GM12874 (cell line): Measurements from ENCODE around the gene OTUD7B.

Experiments used
- TF ChIP-seq, protein P1 (sequence below): IDR thresholded peaks from 2 replicates; pipeline ENCODE4 v1.5.1; 2011; ENCODE audit warnings: low read depth, mild to moderate bottlenecking, control low read depth, low read length, moderate library complexity; ENCODE audit not compliant: insufficient read depth

Gene OTUD7B

DNA sequence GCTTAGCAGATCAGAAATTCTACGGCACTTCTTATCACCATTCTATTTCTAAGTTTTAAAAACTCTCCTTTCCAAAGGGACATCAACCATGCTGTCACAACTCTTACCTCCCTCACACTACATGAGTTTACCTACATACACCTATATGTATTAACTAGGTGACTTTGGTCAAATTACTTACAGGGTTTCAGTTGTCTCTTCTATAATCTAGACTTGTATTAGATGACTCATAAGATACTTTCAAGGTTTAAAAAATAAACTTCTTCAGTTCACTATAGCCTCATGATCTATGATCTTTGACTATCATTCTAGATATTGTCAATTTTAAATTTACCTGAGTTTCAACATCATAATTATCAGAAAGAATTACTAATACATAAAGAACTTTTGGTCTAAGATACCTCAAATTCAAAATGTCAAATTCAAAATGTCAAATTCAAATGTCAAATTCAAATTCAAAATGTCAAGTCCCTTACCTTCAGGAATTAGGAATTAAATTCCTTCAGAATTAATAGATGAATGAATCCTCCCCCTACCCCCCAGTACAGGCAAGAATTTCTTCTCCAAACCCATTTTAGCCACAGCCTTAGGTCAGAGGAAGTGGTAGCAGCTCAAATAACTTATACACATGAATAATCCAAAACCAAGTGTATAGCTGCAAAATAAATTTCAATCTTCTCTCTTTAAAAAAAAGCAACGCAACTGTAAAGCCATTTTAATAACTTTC lies 31.1 kb downstream of the OTUD7B start:
- TF ChIP-seq, protein P1, sequence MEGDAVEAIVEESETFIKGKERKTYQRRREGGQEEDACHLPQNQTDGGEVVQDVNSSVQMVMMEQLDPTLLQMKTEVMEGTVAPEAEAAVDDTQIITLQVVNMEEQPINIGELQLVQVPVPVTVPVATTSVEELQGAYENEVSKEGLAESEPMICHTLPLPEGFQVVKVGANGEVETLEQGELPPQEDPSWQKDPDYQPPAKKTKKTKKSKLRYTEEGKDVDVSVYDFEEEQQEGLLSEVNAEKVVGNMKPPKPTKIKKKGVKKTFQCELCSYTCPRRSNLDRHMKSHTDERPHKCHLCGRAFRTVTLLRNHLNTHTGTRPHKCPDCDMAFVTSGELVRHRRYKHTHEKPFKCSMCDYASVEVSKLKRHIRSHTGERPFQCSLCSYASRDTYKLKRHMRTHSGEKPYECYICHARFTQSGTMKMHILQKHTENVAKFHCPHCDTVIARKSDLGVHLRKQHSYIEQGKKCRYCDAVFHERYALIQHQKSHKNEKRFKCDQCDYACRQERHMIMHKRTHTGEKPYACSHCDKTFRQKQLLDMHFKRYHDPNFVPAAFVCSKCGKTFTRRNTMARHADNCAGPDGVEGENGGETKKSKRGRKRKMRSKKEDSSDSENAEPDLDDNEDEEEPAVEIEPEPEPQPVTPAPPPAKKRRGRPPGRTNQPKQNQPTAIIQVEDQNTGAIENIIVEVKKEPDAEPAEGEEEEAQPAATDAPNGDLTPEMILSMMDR = no peak

DNA sequence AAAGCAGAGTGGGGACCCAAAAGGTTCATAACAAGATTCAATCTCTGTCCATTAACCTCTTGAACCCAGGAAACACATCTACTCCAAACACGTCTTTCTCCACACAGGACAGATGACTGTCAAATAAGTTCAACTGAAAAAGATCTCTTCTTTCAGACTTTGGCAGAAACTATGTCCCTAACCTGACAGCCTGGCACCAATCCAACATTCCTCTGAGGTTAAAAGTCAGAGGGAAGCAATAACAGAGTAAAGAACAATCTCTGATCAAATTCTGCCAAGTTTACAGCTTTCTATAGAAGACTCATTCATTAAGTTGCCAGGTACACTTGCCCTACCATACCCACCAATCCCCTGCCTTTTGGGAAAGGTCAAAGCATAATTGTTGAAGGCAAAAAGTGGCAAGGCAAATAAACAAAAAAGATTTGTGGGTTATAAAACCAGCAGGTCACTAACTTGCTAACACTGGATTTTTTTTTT lies 31.9 kb downstream of the OTUD7B start:
- TF ChIP-seq, protein P1 = no peak

DNA sequence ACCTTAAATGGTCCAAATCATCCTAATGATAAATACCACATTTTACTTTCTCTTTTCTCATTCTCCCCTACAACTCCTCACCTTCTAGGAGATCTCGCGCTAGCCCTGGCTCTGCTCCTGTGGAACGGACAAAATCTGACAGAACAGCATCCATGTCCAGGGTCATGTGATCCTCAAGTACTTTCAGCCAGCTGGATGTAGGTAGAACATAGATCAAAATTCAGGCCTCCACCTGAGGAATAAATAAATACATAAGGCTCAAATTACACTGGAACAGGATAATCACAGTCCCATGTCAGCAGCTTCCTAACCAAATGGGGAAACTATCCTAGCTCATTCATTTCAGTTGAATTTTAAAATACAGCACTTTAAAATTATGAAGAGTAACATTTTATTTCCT lies 33.2 kb downstream of the OTUD7B start:
- TF ChIP-seq, protein P1 = no peak

DNA sequence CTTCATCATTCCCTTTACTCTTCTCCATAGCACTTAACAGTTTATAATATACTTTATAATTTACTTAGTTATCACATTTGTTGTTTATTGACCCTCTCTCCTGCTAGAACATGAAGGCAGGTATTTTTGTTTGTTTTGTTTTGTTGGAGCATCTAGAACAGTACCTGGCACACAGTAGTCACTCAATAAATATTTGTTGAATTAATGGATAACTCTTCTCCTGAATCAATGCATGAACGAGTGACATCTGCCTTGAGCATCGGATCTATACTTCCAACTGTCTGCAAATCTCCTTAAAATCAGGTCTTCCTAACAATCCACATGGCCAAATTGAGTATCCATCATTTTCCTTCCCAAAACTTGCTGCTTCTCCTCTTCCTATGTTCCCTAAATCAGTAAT lies 38.0 kb downstream of the OTUD7B start:
- TF ChIP-seq, protein P1 = no peak

DNA sequence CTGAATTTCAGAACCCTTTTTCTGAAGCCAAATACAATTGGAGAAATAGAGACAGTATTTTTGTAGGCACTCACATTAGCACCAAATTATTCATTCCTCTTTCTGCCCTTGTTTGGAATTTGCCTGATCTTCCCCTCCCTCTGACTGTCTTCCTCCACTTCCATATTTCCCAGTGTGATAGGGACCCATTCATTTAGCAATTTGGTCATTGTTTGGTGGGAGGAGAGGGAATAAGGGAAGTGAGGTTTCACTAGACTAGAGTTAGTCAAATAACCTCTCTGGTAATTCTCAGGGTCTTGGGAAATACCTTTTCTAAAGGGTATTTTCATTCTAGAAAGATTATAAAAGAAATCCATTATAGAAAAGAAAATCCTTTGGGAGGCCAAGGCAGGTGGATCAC lies 42.9 kb downstream of the OTUD7B start:
- TF ChIP-seq, protein P1 = no peak

DNA sequence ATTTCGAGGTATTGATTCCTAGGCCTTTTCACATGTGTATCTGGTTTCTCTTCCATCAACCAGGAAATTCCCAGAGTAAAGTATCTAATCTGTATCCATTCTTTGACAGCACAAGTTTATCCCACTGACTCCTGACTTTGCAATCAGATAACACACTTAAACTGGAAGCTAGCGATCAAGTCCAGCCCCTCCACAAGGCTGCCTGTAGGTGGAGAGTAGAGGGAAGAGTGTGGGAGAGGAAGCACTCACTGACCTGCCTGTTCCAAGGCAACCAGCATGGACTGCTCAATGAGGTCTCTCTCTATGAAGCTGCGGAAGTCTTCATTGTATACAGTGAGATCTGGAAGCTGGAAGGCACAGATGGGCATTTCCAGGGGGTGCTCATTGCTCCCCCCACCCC lies 43.5 kb downstream of the OTUD7B start:
- TF ChIP-seq, protein P1 = no peak

DNA sequence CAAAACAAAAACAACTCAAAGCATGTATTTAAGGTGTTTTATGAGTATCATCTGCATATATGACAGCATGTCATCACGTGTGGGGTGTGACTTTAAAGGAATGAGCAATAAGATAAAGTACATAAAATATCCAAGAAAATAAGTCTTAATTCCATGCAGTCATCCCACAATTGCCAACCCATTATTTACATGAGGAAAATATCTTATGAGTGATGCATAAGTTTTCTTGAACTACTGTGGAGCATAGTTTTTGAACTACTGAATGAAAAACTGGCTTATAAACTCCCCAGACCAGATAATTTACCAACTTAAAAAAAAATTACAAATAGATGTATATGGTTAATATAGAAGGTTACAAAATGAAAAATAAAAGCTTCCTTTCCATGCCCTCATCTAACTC lies 44.1 kb downstream of the OTUD7B start:
- TF ChIP-seq, protein P1 = no peak
